HepG2 (cell line): ENCODE measurements around the gene SLC29A3. TPM values are rescaled to one million over a fixed set of nuclear protein-coding genes. Genes with fewer than 3 reads are reported as not detected.

Experiments
- ATAC-seq: fragments of 200-7000 bp; cut with Tn5 transposase; 3 replicates; pipeline ENCODE4 v1.9.1; 2020; ENCODE audit warnings: mild to moderate bottlenecking, moderate library complexity
- BruUV-seq: library from RNA; stranded (reverse); fragments of 400-500 nt; replicated peaks from 2 replicates; lab custom pipeline; 2021; lab: Mats Ljungman, UMichigan
- CTCF ChIA-PET: fragments of 300-600 bp; formaldehyde crosslinking; extraction: SDS; loops from one replicate; lab custom pipeline; 2021; ENCODE audit warnings: low total read pairs, inconsistent platforms, low intra/inter-chr PET ratio; lab: Yijun Ruan, JAX
- POLR2A ChIA-PET: fragments of 350-600 bp; sonication (Branson Sonifier 250); formaldehyde crosslinking; loops from one replicate; lab custom pipeline; 2020; ENCODE audit warnings: antibody characterized with exemption, inconsistent platforms; lab: Yijun Ruan, JAX
- DNase-seq: peaks from one replicate; pipeline ENCODE4 v3.0.0-alpha.2; 2015; ENCODE audit warnings: low spot score
- FAIRE-seq: peaks from 3 replicates; lab custom pipeline; 2011; peaks lifted over from hg19 to GRCh38; lab: Jason Lieb, UNC
- H2AFZ ChIP-seq: one replicate; pipeline ENCODE4 v1.6.1; 2011; ENCODE audit warnings: low read length, inconsistent platforms
- H3K27ac ChIP-seq: fragments of 300-600 bp; 3 replicates; pipeline ENCODE4 v1.8.0; 2011; ENCODE audit warnings: mixed run types, mild to moderate bottlenecking, mixed read lengths, low read length, inconsistent platforms; ENCODE audit not compliant: insufficient read depth; ENCODE audit errors: extremely low read length
- H3K27me3 ChIP-seq, 2 experiments: fragments of 200-600 bp in 1 of 2; 2 replicates in 1 of 2; 3 replicates in 1 of 2; pipeline versions ENCODE4 v1.6.0 to v1.8.0; 2011; ENCODE audit warnings: low read length in 2 of 2, mild to moderate bottlenecking in 2 of 2, moderate library complexity in 2 of 2, inconsistent platforms in 1 of 2; ENCODE audit not compliant: insufficient read depth in 2 of 2, control insufficient read depth in 1 of 2
- H3K36me3 ChIP-seq, 2 experiments: fragments of 200-600 bp in 1 of 2; replicated peaks in 1 of 2; 2 replicates in 1 of 2; 3 replicates in 1 of 2; pipeline versions ENCODE4 v1.5.1 to v1.8.0; 2011; ENCODE audit warnings: low read length in 2 of 2, inconsistent platforms in 1 of 2; ENCODE audit not compliant: insufficient read depth in 2 of 2, control insufficient read depth in 1 of 2
- H3K4me1 ChIP-seq: 2 replicates; pipeline ENCODE4 v1.5.1; 2012; ENCODE audit warnings: low read length, inconsistent platforms; ENCODE audit not compliant: insufficient read depth
- H3K4me2 ChIP-seq: 2 replicates; pipeline ENCODE4 v1.6.0; 2011; ENCODE audit warnings: low read depth, low read length, inconsistent platforms
- H3K4me3 ChIP-seq, 3 experiments: fragments of 200-600 bp in 1 of 3; sonication (generic), shearing (Covaris generic) in 1 of 3; replicated peaks in 1 of 3; 2 replicates each; pipeline ENCODE4 v1.5.1; 2011 to 2016; ENCODE audit warnings: low read length in 3 of 3, inconsistent platforms in 2 of 3, low read depth in 2 of 3, mild to moderate bottlenecking in 2 of 3, control low read depth in 1 of 3, mixed read lengths in 1 of 3; ENCODE audit not compliant: insufficient read depth in 1 of 3
- H3K79me2 ChIP-seq: one replicate; pipeline ENCODE4 v1.6.1; 2011; ENCODE audit warnings: low read length, inconsistent platforms; ENCODE audit not compliant: insufficient read depth
- H3K9ac ChIP-seq: 2 replicates; pipeline ENCODE4 v1.6.0; 2011; ENCODE audit warnings: mild to moderate bottlenecking, low read depth, low read length, inconsistent platforms; ENCODE audit not compliant: insufficient read depth
- H3K9me3 ChIP-seq: 2 replicates; pipeline ENCODE4 v1.5.1; 2012; ENCODE audit warnings: mild to moderate bottlenecking, low read length
- H4K20me1 ChIP-seq: 2 replicates; pipeline ENCODE4 v1.6.0; 2011; ENCODE audit warnings: inconsistent platforms, mild to moderate bottlenecking, low read length, moderate library complexity; ENCODE audit not compliant: insufficient read depth
- ATF5 ChIP-seq: sonication (generic); formaldehyde crosslinking; IDR thresholded peaks from 2 replicates; pipeline ENCODE4 v1.4.0; 2020; ENCODE audit warnings: mild to moderate bottlenecking, low read depth, missing genetic modification reagents
- E2F2 ChIP-seq: sonication (generic); formaldehyde crosslinking; IDR thresholded peaks from 2 replicates; pipeline ENCODE4 v1.4.0; 2020; ENCODE audit warnings: missing genetic modification reagents, borderline replicate concordance
- HNF4A ChIP-seq: sonication (generic); formaldehyde crosslinking; IDR thresholded peaks from 2 replicates; pipeline ENCODE4 v1.4.0; 2020; ENCODE audit warnings: missing genetic modification reagents
- MLLT10 ChIP-seq: sonication (generic); formaldehyde crosslinking; IDR thresholded peaks from 2 replicates; pipeline ENCODE4 v1.4.0; 2020; ENCODE audit warnings: missing genetic modification reagents
- PCBP2 ChIP-seq: fragments of 200-400 bp; formaldehyde crosslinking; optimal IDR thresholded peaks from 2 replicates; pipeline ENCODE3; 2018; ENCODE audit warnings: low read length, low read depth; ENCODE audit not compliant: poor library complexity, severe bottlenecking
- RFXAP ChIP-seq: sonication (generic); formaldehyde crosslinking; IDR thresholded peaks from 2 replicates; pipeline ENCODE4 v1.4.0; 2020; ENCODE audit warnings: missing genetic modification reagents, borderline replicate concordance
- TEAD2 ChIP-seq: sonication (generic); formaldehyde crosslinking; IDR thresholded peaks from 2 replicates; pipeline ENCODE4 v1.9.0; 2021; ENCODE audit warnings: missing genetic modification reagents
- TMF1 ChIP-seq: sonication (generic); formaldehyde crosslinking; IDR thresholded peaks from 2 replicates; pipeline ENCODE4 v1.8.1; 2022; ENCODE audit warnings: low read depth, missing genetic modification reagents
- ZFYVE20 ChIP-seq: sonication (generic); formaldehyde crosslinking; IDR thresholded peaks from 2 replicates; pipeline ENCODE4 v1.8.0; 2023; ENCODE audit warnings: low read depth, mild to moderate bottlenecking, moderate library complexity, missing genetic modification reagents, borderline replicate concordance
- ZNF253 ChIP-seq: sonication (generic); formaldehyde crosslinking; IDR thresholded peaks from 2 replicates; pipeline ENCODE4 v1.8.0; 2022; ENCODE audit warnings: mild to moderate bottlenecking, missing genetic modification reagents, borderline replicate concordance
- ZNF350 ChIP-seq: sonication (generic); formaldehyde crosslinking; IDR thresholded peaks from 2 replicates; pipeline ENCODE4 v1.4.0; 2020; ENCODE audit warnings: mild to moderate bottlenecking, low read depth, missing genetic modification reagents, borderline replicate concordance
- ZNF354B ChIP-seq: sonication (generic); formaldehyde crosslinking; IDR thresholded peaks from 2 replicates; pipeline ENCODE4 v1.8.0; 2022; ENCODE audit warnings: mild to moderate bottlenecking, missing genetic modification reagents
- ZNF574 ChIP-seq: sonication (generic); formaldehyde crosslinking; IDR thresholded peaks from 2 replicates; pipeline ENCODE4 v1.4.0; 2020; ENCODE audit warnings: missing genetic modification reagents
- ZNF660 ChIP-seq: sonication (generic); formaldehyde crosslinking; IDR thresholded peaks from 2 replicates; pipeline ENCODE4 v1.5.1; 2020; ENCODE audit warnings: mild to moderate bottlenecking, low read depth, missing genetic modification reagents, borderline replicate concordance
- ZNF782 ChIP-seq: sonication (generic); formaldehyde crosslinking; IDR thresholded peaks from 2 replicates; pipeline ENCODE4 v1.4.0; 2020; ENCODE audit warnings: missing genetic modification reagents, mild to moderate bottlenecking, borderline replicate concordance
- WGBS: methylation state at CpG from one replicate; pipeline ENCODE4 v1.1.6; 2017; ENCODE audit warnings: low lambda C conversion rate; 5-methylcytosine and 5-hydroxymethylcytosine counted together
- in situ Hi-C: cut with HindIII; loops from 2 replicates; pipeline ENCODE4 v1.10.0; 2017; ENCODE audit warnings: low pct_unique_long_range_greater_than_20kb; ENCODE audit not compliant: extremely low pct_ligation_motif_present
- intact Hi-C: fragments of 100-400 bp; cut with micrococcal nuclease; formaldehyde crosslinking; loops from one replicate; pipeline ENCODE4 v1.10.0; 2022; ENCODE audit not compliant: unreplicated experiment
- polyA plus RNA-seq, 8 experiments: library from polyadenylated mRNA; depleted of rRNA in 3 of 8; stranded (reverse) in 7 of 8; unstranded in 1 of 8; fragments of >200 nt; fragmentation: Illumina TruSeq in 4 of 8; extraction: Trizol in 4 of 8; gene quantifications; 2 replicates each; pipeline versions ENCODE4 v1.2.1 to v1.2.3, GENCODE V29; 2011 to 2016; ENCODE audit warnings: low read depth in 4 of 8, missing spikeins in 1 of 8, mixed read lengths in 1 of 8; ENCODE audit not compliant: insufficient read depth in 1 of 8
- total RNA-seq, 5 experiments: library from RNA; depleted of rRNA; stranded (reverse); fragments of >200 nt; fragmentation: Illumina TruSeq; extraction: Trizol; gene quantifications; 2 replicates each; pipeline ENCODE4 v1.2.3, GENCODE V29; 2016; ENCODE audit warnings: low read depth in 1 of 5

SLC29A3 gene
- total and polyA plus RNA-seq, 2 of the 13 experiments (the other 11 are each of a cell fraction or from before 2014, with no cell fraction given), result 8.6 to 11.8 TPM

- in situ Hi-C loops, result loop anchor here (5.0 kb wide), 1 partner anchor 381 kb away; no protein-coding TSS in a partner anchor
- H3K4me1 ChIP-seq, result peaks cover 26% of the 10 kb centered on the region
- FAIRE-seq (no peak), ATAC-seq (no peak), DNase-seq (no peak)
- H3K4me3 ChIP-seq, result no peak overlapping the region
- WGBS, result 10% methylated on average over 2 of the region's 15 CpGs
- POLR2A ChIA-PET, result no interaction called here
- no peak overlapping the region for H3K27ac ChIP-seq
- H3K79me2 ChIP-seq, result no peaks in the 10 kb centered on the region
- H3K27me3 ChIP-seq, result peaks cover under 1 to 16% of the 10 kb centered on the region in 2 experiments; a peak in 4 of 5 replicates
- BruUV-seq, result no TSS peak
- TF ChIP-seq ZNF253, result no peak
- no peak for TF ChIP-seq ZNF350 (CRISPR knock-in tag)
- no peak for TF ChIP-seq ZFYVE20 (CRISPR knock-in tag)
- TF ChIP-seq TMF1 (CRISPR knock-in tag), result no peak
- TF ChIP-seq RFXAP (CRISPR knock-in tag), result no peak
- TF ChIP-seq ZNF574, result no peak
- TF ChIP-seq ZNF354B (CRISPR knock-in tag), result no peak
- no peak for TF ChIP-seq TEAD2 (CRISPR knock-in tag)
- TF ChIP-seq ZNF660 (CRISPR knock-in tag), result no peak
- TF ChIP-seq E2F2 (CRISPR knock-in tag), result no peak
- TF ChIP-seq PCBP2, result no peak
- TF ChIP-seq ZNF782 (CRISPR knock-in tag), result no peak
- no peak for TF ChIP-seq ATF5 (CRISPR knock-in tag)
- TF ChIP-seq HNF4A, result no peak
- TF ChIP-seq MLLT10 (CRISPR knock-in tag), result no peak
- CTCF ChIA-PET, result no interaction called here
- no peak overlapping the region for H3K4me2 ChIP-seq
- intact Hi-C loops, result no loop called here
- no peaks in the 10 kb centered on the region for H3K9me3 ChIP-seq
- no peaks in the 10 kb centered on the region for H3K36me3 ChIP-seq
- H4K20me1 ChIP-seq, result no peaks in the 10 kb centered on the region
- H3K9ac ChIP-seq, result no peak overlapping the region
- no peak overlapping the region for H2AFZ ChIP-seq
These were observed 30.6 kb upstream of the SLC29A3 start for GRCh38 chr10:71288461-71288860.
